Adrenal gland (tissue), 12 donors: ENCODE results near the gene ARL13B. TPM values are rescaled to one million over a fixed set of nuclear protein-coding genes. Genes with fewer than 3 reads are reported as not detected.

ENCODE experiments used
- DNase-seq, 7 donors: peaks; one replicate each; pipeline ENCODE4 v3.0.0-alpha.2; 2019 to 2020
- H3K27ac ChIP-seq, 5 donors: fragments of 200-600 bp; sonication (generic) in 4 of 5; 1 replicate in 3 of 5; 2 replicates in 2 of 5; pipeline versions ENCODE4 v1.5.1 to v1.8.0; 2016 to 2020; ENCODE audit warnings: mild to moderate bottlenecking in 1 of 5
- H3K27me3 ChIP-seq: fragments of 200-600 bp; 2 replicates; pipeline ENCODE4 v1.8.0; 2021
- H3K36me3 ChIP-seq, 2 donors: fragments of 200-600 bp; replicated peaks in 1 of 2; 1 replicate in 1 of 2; 2 replicates in 1 of 2; pipeline versions ENCODE4 v1.5.1 to v1.8.0; 2018 to 2022
- H3K4me1 ChIP-seq, 2 donors: fragments of 200-600 bp; replicated peaks in 1 of 2; 1 replicate in 1 of 2; 2 replicates in 1 of 2; pipeline versions ENCODE4 v1.5.1 to v1.8.0; 2018 to 2021
- H3K4me3 ChIP-seq, 4 donors: fragments of 200-600 bp; sonication (generic) in 3 of 4; one replicate each; pipeline ENCODE4 v1.5.1; 2016 to 2018
- H3K9me3 ChIP-seq, 3 donors: fragments of 200-600 bp; sonication (generic) in 1 of 3; replicated peaks in 1 of 3; 1 replicate in 2 of 3; 2 replicates in 1 of 3; pipeline versions ENCODE4 v1.5.1 to v1.8.0; 2016 to 2021
- CTCF ChIP-seq, 6 experiments: fragments of 450-650 bp in 4 of 6; fragments of 200-600 bp in 2 of 6; sonication (generic) in 1 of 6; IDR thresholded peaks; 1 replicate in 5 of 6; 2 replicates in 1 of 6; pipeline versions ENCODE4 v1.5.1 to v1.8.0; 2016 to 2021; ENCODE audit warnings: antibody characterized with exemption in 6 of 6, mild to moderate bottlenecking in 2 of 6, moderate library complexity in 1 of 6
- POLR2A ChIP-seq, 2 donors: fragments of 450-650 bp; IDR thresholded peaks; one replicate each; pipeline ENCODE4 v1.6.1; 2017; ENCODE audit warnings: antibody characterized with exemption in 2 of 2, mild to moderate bottlenecking in 2 of 2, moderate library complexity in 1 of 2
- WGBS, 4 donors: extraction: QIAGEN DNeasy Blood & Tissue Kit in 2 of 4; methylation state at CpG; one replicate each; pipeline versions ENCODE4 v1.1.5 to v1.1.7; 2013 to 2017; 5-methylcytosine and 5-hydroxymethylcytosine counted together
- intact Hi-C, 2 donors: fragments of 100-400 bp; cut with DNase I; formaldehyde crosslinking; loops; one replicate each; pipeline versions ENCODE4 v1.14.1 to v1.15.0; 2022 to 2023
- polyA plus RNA-seq, 3 donors: library from polyadenylated mRNA; stranded (reverse); fragments of 200-250 nt in 2 of 3; fragments of 350-450 nt in 1 of 3; fragmentation: Illumina TruSeq in 1 of 3; extraction: RNeasy Lipid Tissue Mini Kit (QIAGEN cat#74804) in 1 of 3; gene quantifications; one replicate each; pipeline ENCODE4 v1.2.3, GENCODE V29; 2013 to 2014
- total RNA-seq, 9 donors: library from RNA; depleted of rRNA in 4 of 9; stranded (reverse); fragments of >200 nt in 4 of 9; fragments of 120-200 nt in 1 of 9; fragmentation: NEBNext Ultra II Directional in 1 of 9; extraction: Animal tissue kit (Norgen Biotek cat#: 25700) in 1 of 9; gene quantifications; one replicate each; pipeline versions ENCODE4 v1.1.0 to v1.2.4, GENCODE V29; 2013 to 2023
- donor health status: healthy with polysubstance abuse.
- donor health status: Bipolar disorder and iron deficiency.
- donor health status: DM: yes; HTN: yes; CAD: no.
- donor health status: DM: no; HTN: no; CAD: no.
- donor health status: DM: no; HTN: no; CAD: no.
- donor health status: DM: yes; HTN: yes; CAD: no.

ARL13B gene
- total and polyA plus RNA-seq, 12 donors, result 3.2 to 7.7 (median 5.9) TPM

GRCh38 chr3:94093151-94093550 is 113.2 kb downstream of the ARL13B start:
- H3K27ac ChIP-seq, result no peak overlapping the region
- peaks cover 0 to 20% of the 10 kb centered on the region in 2 donors for H3K36me3 ChIP-seq
- no peaks in the 10 kb centered on the region for H3K27me3 ChIP-seq
- TF ChIP-seq CTCF (IDR thresholded peaks at IDR 0.05) (no peak), POLR2A (IDR thresholded peaks at IDR 0.05) (no peak)
- 92 to 97% (median 95%) methylated on average over 1 of the region's 1 CpG for WGBS, 4 donors
- no peak overlapping the region for H3K4me3 ChIP-seq
- H3K4me1 ChIP-seq, result no peaks in the 10 kb centered on the region
- intact Hi-C loops, result no loop called here
- DNase-seq, result no peak
- H3K9me3 ChIP-seq, result no peaks in the 10 kb centered on the region

- no peak for TF ChIP-seq CTCF (IDR thresholded peaks at IDR 0.05)
- no peak for TF ChIP-seq POLR2A (IDR thresholded peaks at IDR 0.05)
- Histone ChIP-seq H3K9me3 (no peaks in the 10 kb centered on the region), H3K27me3 (no peaks in the 10 kb centered on the region), H3K36me3 (peaks cover 0 to 20% of the 10 kb centered on the region in 2 donors), H3K4me3 (no peak overlapping the region), H3K4me1 (no peaks in the 10 kb centered on the region), H3K27ac (no peak overlapping the region)
- intact Hi-C loops, result no loop called here
- no peak for DNase-seq
- WGBS, 4 donors, result 78 to 100% (median 96%) methylated on average over 2 of the region's 2 CpGs
Measured at GRCh38 chr3:94095111-94095510, 115.2 kb downstream of the ARL13B start.

GRCh38 chr3:94098452-94098851 is 118.5 kb downstream of the ARL13B start:
- Histone ChIP-seq H3K27me3 (no peaks in the 10 kb centered on the region), H3K4me1 (no peaks in the 10 kb centered on the region), H3K27ac (no peak overlapping the region), H3K36me3 (peaks cover 0 to 20% of the 10 kb centered on the region in 2 donors), H3K9me3 (no peaks in the 10 kb centered on the region), H3K4me3 (no peak overlapping the region)
- TF ChIP-seq CTCF (IDR thresholded peaks at IDR 0.05), result no peak
- no peak for TF ChIP-seq POLR2A (IDR thresholded peaks at IDR 0.05)
- DNase-seq, result no peak
- 66 to 76% (median 73%) methylated on average over 3 of the region's 3 CpGs for WGBS, 4 donors
- intact Hi-C loops, result no loop called here

GRCh38 chr3:94099311-94099710 is 119.4 kb downstream of the ARL13B start:
- 42 to 65% (median 51%) methylated on average over 1 of the region's 1 CpG for WGBS, 4 donors
- no peak for DNase-seq
- peaks cover 0 to 20% of the 10 kb centered on the region in 2 donors for H3K36me3 ChIP-seq
- intact Hi-C loops, result no loop called here
- H3K27ac ChIP-seq, result no peak overlapping the region
- no peak overlapping the region for H3K4me3 ChIP-seq
- H3K4me1 ChIP-seq, result no peaks in the 10 kb centered on the region
- TF ChIP-seq POLR2A (IDR thresholded peaks at IDR 0.05) (no peak), CTCF (IDR thresholded peaks at IDR 0.05) (no peak)
- no peaks in the 10 kb centered on the region for H3K27me3 ChIP-seq
- H3K9me3 ChIP-seq, result no peaks in the 10 kb centered on the region
